GM12874 (cell line): ENCODE measurements around the gene RGS12.

Experiments used
- TF ChIP-seq, protein P1 (sequence below): IDR thresholded peaks from 2 replicates; pipeline ENCODE4 v1.5.1; 2011; ENCODE audit warnings: low read depth, mild to moderate bottlenecking, control low read depth, low read length, moderate library complexity; ENCODE audit not compliant: insufficient read depth

Gene RGS12

DNA sequence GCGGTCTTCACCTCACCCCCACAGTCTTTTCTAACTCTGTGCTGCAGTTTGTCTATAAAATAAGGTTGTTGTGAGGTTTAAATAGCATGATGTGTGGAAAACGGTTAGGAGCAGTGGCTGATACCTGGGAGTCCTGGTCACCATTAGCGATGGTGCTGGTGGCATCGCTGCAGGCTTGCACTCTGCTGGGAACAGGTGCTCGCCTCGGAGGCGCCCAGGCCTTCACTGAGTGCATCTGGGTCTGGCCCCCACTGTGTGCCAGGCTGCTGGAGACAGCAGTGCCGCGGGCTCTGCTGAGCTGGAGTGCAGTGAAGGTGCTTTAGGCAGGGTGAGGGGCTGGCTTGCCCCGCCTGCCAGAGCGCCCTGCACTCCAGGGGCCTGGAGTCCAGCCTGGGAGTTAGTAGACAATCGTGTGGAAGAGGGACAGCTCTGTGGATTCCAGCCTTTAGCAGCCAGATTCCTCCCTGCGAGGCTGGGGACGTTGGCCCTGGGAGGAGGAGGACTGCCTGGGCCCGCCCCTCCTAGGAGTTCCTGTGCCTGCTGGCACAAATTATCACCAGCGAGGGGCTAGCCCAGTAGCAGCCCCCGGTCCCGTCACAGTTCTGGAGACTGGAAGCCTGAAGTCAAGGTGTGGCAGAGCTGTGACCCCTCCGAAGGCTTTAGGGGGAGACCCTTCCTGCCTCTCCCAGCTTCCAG lies 7.3 kb downstream of the RGS12 start:
- TF ChIP-seq, protein P1, sequence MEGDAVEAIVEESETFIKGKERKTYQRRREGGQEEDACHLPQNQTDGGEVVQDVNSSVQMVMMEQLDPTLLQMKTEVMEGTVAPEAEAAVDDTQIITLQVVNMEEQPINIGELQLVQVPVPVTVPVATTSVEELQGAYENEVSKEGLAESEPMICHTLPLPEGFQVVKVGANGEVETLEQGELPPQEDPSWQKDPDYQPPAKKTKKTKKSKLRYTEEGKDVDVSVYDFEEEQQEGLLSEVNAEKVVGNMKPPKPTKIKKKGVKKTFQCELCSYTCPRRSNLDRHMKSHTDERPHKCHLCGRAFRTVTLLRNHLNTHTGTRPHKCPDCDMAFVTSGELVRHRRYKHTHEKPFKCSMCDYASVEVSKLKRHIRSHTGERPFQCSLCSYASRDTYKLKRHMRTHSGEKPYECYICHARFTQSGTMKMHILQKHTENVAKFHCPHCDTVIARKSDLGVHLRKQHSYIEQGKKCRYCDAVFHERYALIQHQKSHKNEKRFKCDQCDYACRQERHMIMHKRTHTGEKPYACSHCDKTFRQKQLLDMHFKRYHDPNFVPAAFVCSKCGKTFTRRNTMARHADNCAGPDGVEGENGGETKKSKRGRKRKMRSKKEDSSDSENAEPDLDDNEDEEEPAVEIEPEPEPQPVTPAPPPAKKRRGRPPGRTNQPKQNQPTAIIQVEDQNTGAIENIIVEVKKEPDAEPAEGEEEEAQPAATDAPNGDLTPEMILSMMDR: no peak

DNA sequence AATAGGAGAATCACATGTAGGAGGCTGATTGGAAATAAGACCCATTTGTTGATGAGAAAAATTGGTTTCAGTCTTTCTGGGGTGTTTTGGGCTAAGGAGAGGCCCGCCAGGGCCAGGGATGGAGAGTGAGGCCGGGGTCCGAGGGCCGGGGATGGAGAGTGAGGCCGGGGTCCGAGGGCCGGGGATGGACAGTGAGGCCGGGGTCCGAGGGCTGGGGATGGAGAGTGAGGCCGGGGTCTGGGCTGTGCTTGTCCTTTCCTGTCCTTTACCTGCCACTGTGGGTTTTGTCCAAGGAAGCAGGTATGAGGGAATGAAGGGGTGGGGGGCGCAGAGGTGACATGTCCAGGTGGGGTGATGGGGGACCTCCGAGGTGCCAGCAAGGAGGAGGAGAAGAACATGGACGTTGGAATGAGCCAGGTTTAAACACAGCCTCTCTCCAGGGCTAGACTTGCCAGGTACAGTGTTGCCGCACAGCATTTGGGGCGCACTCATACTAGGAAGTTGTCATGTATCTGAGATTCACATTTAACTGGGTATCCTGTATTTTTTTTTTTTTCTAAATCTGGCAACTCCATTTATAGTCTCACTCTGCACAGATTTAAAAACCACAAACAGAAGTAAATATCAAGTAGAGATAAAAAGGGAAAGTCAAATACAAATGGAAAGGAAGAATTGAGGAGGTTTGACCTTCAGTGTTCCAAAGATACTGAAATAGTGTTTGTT lies 8.8 kb downstream of the RGS12 start:
- TF ChIP-seq, protein P1: no peak

- TF ChIP-seq, protein P1: no peak
Measured at GRCh38 chr4:3302173-3302785, 9.5 kb downstream of the RGS12 start.

GRCh38 chr4:3302786-3303564 lies 10.2 kb downstream of the RGS12 start:
- TF ChIP-seq, protein P1: no peak

GRCh38 chr4:3303565-3303824 lies 10.7 kb downstream of the RGS12 start:
- TF ChIP-seq, protein P1: no peak

DNA sequence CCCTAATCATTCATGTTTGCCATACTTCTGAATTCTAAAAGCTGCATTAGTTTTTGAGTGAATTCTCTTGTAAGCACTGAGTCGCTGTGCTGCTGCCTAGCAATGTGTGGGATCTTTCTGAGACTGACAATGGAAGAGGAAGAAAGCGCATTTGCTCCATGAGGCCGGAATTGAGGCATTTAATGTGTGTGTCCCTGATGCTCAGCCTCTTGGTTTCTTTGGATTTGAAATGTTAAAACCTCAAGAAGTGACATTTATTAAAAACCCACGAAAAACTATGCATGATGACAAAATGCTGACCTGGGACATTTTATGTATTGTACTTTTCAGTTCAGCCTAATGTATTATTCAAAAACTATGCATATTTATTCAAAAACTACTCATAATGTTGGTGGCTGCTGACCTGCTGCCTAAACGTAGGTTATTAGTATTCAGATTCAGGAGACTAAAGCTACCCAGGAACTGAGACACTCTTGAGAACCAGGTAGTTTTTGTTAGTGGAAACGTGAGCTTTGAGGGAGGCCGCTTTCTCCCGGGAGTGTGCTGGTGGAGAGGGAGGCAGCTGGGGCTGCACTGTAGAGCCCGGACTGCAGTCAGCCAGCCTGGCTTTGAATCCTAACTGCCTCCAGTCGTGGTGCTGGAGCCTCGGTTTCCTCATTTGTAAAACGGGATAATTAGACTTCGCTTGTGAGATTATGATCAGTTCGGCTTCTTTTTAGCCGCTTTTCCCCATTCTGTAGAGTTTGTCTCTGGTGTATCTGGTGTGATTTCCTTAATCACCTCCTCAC lies 11.3 kb downstream of the RGS12 start:
- TF ChIP-seq, protein P1: no peak
